GM12874 (cell line): ENCODE data around the gene PCGF2.

ENCODE experiments used
- TF ChIP-seq, protein P1 (sequence below): IDR thresholded peaks from 2 replicates; pipeline ENCODE4 v1.5.1; 2011; ENCODE audit warnings: low read depth, mild to moderate bottlenecking, control low read depth, low read length, moderate library complexity; ENCODE audit not compliant: insufficient read depth

PCGF2 gene

DNA sequence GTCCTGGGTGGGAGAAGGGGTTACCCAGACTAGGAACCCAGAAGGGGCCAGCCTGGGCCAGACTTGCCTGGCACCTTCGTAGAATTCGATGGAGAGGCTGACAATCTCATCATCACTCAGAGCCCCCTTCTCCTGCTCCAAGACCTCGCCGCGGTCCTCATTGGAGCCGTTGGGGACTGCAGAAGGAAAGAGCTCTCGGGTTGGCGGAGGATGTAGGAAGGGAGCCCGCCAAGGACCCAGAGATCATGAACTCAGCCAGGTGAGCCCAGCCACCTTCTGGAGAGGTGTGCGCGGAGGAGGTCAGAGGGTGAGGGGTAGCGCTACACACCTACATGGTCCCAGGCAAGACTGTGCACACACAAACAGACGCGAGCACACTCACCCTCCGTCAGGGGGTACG, 9.4 kb downstream of the PCGF2 start:
- TF ChIP-seq, protein P1, sequence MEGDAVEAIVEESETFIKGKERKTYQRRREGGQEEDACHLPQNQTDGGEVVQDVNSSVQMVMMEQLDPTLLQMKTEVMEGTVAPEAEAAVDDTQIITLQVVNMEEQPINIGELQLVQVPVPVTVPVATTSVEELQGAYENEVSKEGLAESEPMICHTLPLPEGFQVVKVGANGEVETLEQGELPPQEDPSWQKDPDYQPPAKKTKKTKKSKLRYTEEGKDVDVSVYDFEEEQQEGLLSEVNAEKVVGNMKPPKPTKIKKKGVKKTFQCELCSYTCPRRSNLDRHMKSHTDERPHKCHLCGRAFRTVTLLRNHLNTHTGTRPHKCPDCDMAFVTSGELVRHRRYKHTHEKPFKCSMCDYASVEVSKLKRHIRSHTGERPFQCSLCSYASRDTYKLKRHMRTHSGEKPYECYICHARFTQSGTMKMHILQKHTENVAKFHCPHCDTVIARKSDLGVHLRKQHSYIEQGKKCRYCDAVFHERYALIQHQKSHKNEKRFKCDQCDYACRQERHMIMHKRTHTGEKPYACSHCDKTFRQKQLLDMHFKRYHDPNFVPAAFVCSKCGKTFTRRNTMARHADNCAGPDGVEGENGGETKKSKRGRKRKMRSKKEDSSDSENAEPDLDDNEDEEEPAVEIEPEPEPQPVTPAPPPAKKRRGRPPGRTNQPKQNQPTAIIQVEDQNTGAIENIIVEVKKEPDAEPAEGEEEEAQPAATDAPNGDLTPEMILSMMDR, result no peak

DNA sequence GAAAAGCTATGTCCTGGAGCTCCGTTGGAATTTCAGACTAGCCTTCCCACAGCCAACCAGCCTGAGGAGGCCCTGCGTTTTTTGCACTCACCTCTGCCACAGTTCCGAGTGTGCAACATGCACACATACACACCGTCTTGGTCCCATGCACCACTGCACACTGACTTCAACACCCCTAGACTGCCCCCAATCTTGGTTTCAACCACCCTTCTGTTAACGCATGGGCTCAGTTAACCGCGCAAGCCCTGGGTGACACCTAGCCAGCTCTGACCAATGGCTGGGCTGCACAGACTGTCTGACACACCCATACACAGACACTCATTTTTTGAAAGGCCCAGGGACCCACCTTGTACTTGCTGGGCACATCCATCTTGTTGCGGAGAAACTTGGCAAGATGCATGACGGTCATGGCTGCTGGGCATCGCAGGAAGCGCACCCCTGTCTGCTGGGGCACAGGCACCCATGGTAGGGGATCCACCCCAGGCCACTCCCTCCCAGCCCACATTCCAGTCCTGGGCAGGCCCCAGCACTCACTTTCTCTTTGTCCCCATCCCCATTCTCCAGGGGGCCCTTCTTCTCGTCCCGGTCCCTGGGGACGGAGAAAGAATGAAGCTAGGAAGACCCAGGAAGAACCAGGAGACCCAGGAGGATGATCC, 10.0 kb downstream of the PCGF2 start:
- TF ChIP-seq, protein P1, result no peak

DNA sequence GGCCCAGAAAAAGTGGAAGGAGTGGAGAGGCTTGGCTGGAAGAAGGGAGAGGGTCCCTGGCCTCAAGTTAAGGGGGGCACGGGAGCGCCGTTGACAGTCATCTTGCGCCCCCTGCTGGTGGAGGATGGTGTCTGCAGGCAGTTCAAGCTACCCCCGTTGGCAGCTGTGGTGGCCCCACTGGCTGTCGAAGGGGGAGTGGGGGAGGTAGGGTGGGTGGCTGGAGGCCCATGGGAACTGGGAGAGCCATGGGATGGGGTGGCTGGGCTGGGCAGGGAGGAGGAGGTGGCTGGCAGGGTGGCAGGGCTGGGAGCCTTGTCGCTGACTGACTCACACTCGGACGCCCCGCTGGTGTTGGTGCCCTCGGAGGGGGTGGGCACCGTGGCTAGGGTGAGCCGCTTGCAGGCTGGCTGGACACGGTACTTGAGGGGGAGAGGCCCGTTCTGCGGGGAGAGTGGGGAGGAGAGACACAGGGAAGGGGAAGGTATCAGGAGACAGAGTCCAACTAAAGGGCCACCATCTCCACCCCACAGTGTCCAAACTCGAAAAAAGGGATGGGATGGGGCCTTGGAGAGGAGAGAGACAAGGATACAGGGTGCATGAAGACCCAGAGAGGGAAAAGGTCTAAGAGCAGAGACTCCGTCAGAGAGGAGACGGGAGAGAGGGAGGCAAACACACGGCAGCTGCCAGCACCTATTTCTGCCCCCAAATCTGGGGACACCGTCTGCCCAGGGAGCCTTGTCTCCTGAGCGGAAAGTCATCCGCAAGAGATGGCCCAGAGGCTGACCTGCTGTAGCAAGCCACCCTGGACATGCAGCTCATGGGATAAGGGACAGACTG, 12.8 kb downstream of the PCGF2 start:
- TF ChIP-seq, protein P1, result peak; percentile 98

DNA sequence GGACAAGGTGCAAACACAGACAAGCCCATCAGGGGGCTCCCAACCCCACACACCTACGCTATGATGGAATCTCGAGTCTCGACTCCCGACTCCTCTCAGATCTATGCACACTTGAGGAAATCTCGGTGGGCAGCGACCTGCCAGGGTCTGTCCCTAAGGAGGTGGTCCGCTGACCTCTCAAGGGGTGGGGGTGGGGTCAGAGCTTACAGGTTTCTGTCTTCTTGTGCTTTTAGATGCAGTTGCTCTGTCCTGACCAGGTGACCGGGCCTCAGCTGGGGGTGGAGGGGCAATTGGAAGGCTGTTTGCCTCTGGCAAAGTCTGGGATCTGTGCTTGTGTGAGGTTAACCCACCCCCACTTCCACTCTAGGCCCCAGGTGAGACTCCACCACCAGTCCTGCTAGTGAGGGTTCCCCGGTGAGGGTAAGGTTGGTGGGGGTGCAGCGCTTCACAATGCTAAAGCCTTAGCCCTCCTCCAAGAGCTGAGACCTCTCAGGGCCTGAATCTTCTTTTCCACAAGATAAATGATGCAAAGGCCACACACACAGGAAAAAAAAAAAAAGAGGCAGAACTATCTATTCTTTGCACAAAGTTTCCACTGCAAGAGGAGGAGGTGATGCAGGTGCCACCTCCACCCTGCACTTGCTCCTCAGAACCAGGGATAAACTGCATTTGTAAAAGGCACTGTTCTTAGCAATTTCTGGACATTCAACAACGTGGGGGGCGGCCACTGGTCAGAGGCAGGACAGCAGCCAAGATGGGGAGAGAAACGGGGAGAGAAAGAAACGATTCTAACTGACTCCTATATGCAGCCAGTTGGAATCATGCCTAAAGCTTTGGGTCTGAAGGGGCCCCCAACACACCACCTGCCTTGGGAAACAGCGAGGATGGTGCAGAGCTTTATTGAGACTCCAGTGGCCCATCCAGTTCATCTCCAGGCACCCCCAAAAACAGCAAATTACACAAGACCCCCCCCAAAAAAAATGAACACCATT, 13.9 kb downstream of the PCGF2 start:
- TF ChIP-seq, protein P1, result peak; percentile 29; the same call in 1 of the 2 replicates

DNA sequence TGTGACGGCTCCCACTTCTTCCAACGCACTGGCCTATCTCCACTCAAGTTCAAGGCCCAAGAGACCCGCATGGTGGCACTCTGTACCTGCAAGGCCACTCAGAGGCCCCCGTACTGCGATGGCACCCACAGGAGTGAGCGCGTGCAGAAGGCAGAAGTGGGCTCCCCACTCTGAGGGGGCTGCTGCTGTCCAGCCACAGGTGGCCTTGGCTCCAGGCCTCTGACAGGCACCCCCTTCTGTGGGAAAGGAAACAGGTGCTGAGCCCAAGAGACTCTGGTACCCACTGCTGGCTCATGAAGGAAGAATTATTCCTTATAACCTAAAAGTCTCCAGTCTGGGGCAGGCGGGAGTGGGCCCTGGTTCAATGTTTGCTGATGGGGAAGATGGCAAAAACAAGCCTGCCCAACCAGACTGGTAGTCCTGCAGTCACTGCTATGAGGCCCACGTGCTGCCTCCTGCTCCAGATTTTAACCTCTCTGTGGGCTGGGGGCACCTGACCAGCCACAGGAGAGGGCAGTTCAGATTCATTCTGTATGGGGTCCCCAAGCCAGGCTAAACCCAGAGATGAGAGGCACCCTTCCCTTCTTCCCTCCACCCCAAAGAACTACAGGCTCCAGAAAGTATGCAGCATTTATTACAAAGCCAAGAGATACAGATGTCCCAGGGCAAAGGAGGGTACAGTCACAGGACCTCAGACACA, 14.7 kb downstream of the PCGF2 start:
- TF ChIP-seq, protein P1, result no peak

DNA sequence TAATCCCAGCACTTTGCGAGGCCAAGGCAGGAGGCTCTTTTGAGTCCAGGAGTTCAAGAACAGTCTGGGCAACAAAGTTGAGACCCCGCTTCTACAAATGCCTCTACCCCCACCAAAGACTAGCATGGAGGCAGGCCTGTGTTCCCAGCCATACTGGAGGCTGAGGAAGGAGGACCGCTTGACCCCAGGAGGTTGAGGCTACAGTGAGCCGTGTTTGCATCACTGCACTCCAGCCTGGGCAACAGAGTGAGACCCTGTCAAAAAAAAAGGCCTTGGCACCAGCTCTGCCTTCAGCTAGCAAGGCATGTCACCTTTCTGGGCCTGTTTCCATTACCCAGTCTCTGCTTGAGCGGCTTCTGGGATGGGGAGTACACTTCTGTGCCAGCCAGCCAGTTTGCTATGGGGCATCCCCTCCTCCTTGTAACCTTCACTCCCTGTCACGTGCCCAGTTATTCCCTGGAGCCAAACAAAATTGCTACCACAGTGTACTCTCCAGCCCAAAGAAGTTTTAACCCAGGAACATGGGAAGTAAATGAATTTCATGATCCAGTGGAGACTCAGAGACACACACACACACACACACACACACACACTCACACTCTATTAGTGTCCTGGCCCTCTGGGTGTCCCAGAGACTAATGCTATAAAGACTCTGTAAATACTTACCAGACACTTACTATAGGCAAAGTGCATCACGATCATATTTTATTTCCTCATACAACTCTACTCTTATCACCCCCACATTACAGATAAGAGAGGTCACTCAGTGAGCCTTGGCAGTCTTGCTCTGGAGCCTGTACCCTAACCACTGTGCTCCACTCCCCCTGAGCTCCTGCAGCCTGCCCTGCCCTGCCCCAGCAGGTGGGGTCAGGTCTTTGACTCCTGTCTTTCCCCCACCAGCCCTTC, 15.5 kb downstream of the PCGF2 start:
- TF ChIP-seq, protein P1, result no peak
